Suprapubic skin (tissue), 4 donors: ENCODE measurements around the gene INTS11.

Experiments used
- CTCF ChIP-seq, 2 donors: fragments of 200-600 bp in 1 of 2; fragments of 450-650 bp in 1 of 2; sonication (generic) in 1 of 2; IDR thresholded peaks; one replicate each; pipeline ENCODE4 v1.5.1; 2016 to 2019; ENCODE audit warnings: antibody characterized with exemption in 2 of 2, mild to moderate bottlenecking in 1 of 2, moderate library complexity in 1 of 2
- EP300 ChIP-seq: sonication (generic); formaldehyde crosslinking; IDR thresholded peaks from one replicate; pipeline ENCODE4 v1.6.1; 2017; ENCODE audit warnings: antibody characterized with exemption
- POLR2AphosphoS5 ChIP-seq, 3 donors: sonication (generic); formaldehyde crosslinking; IDR thresholded peaks; one replicate each; pipeline ENCODE4 v1.6.1; 2017; ENCODE audit warnings: antibody characterized with exemption in 3 of 3

DNA sequence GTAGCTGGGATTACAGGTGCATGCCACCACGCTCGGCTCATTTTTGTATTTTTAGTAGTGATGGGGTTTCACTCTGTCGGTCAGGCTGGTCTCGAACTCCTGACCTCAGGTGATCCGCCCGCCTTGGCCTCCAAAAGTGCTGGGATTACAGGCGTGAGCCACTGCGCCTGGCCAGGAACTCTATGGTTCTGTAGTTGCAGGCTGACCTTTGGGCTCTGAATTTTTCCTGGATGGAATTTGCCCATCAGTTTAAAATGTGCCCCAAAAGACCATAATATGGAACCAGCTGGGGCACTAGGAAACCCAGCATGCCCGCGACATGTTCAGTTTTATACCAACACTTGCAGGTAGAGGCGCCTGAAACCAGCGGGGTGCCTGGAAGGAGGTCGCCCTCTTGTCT, 45.8 kb downstream of the INTS11 start:
- TF ChIP-seq CTCF (IDR thresholded peaks at IDR 0.05), result no peak
- no peak for TF ChIP-seq POLR2AphosphoS5 (IDR thresholded peaks at IDR 0.05)
- TF ChIP-seq EP300, result no peak
